HG03108 (cell line): ENCODE measurements around the gene MRPS9.

Source experiments
- ATAC-seq: cut with Tn5 transposase; IDR thresholded peaks from one replicate; pipeline ENCODE4 v1.9.1; 2021; ENCODE audit warnings: moderate library complexity; ENCODE audit not compliant: unreplicated experiment

MRPS9 gene

GRCh38 chr2:105078906-105079495, 41.1 kb downstream of the MRPS9 start:
- no peak for ATAC-seq

- ATAC-seq = no peak
Measured at GRCh38 chr2:105080461-105080860, 42.6 kb downstream of the MRPS9 start.

GRCh38 chr2:105081006-105081601, 43.2 kb downstream of the MRPS9 start:
- ATAC-seq = no peak

GRCh38 chr2:105082107-105082506, 44.2 kb downstream of the MRPS9 start:
- no peak for ATAC-seq

- ATAC-seq = no peak
Measured at GRCh38 chr2:105085525-105085924, 47.7 kb downstream of the MRPS9 start.

GRCh38 chr2:105087273-105087672, 49.4 kb downstream of the MRPS9 start:
- ATAC-seq = no peak

- no peak for ATAC-seq
Measured at GRCh38 chr2:105090091-105090490, 52.2 kb downstream of the MRPS9 start.

- ATAC-seq = no peak
Measured at GRCh38 chr2:105092797-105093196, 54.9 kb downstream of the MRPS9 start.

GRCh38 chr2:105099153-105099552, 61.3 kb downstream of the MRPS9 start:
- no peak for ATAC-seq

- peak; percentile 76 for ATAC-seq
Measured at GRCh38 chr2:105100046-105100840, 62.4 kb downstream of the MRPS9 start.

GRCh38 chr2:105102001-105102400, 64.1 kb downstream of the MRPS9 start:
- ATAC-seq = no peak

- ATAC-seq = no peak
Measured at GRCh38 chr2:105102963-105103421, 65.1 kb downstream of the MRPS9 start.

GRCh38 chr2:105103481-105103880, 65.6 kb downstream of the MRPS9 start:
- no peak for ATAC-seq

- ATAC-seq = no peak
Measured at GRCh38 chr2:105104208-105104731, 66.4 kb downstream of the MRPS9 start.

- ATAC-seq = no peak
Measured at GRCh38 chr2:105110295-105110829, 72.5 kb downstream of the MRPS9 start.

GRCh38 chr2:105111365-105112150, 73.7 kb downstream of the MRPS9 start:
- ATAC-seq = no peak

GRCh38 chr2:105112345-105112744, 74.5 kb downstream of the MRPS9 start:
- no peak for ATAC-seq

- ATAC-seq = no peak
Measured at GRCh38 chr2:105113616-105114291, 75.9 kb downstream of the MRPS9 start.

GRCh38 chr2:105114551-105114950, 76.7 kb downstream of the MRPS9 start:
- ATAC-seq = no peak

- no peak for ATAC-seq
Measured at GRCh38 chr2:105116348-105116747, 78.5 kb downstream of the MRPS9 start.
